Measurements from ENCODE around the gene TCTN1.

DNA sequence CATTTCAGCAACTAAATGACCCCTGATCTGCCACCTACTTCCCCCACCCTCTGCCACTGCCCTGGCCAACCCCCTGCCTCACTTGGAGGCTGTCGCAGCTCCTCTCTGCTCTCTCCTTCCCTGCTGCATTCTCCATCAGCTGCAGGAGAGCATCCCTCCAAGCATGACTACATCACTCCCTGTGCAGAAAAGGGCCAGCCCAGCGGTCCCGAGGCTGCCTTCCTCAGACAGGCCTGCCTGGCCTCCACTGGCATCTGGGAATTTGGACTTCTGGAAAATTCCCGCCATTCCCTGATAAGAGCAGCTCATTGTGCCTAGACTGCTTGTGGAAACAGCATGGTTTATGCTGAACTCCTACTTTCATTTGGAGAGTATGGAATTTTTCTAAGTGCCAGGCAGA is 62.2 kb downstream of the TCTN1 start:
- no peak for TF ChIP-seq POU5F1 (IDR thresholded peaks at IDR 0.05; ENCODE audit: borderline replicate concordance, low read depth, low read length, partially characterized antibody)
- TF ChIP-seq FOS (IDR thresholded peaks at IDR 0.05; ENCODE audit: extremely low read depth, insufficient read length) = no peak
